Natural killer cell (primary cell): ENCODE measurements around the gene IFNA10. TPM values are rescaled to one million over a fixed set of nuclear protein-coding genes. Genes with fewer than 3 reads are reported as not detected.
"Not testable (repeated sequence)": the region's sequence is repeated elsewhere in the genome, so short reads cannot be mapped to it uniquely, and the experiment has no call there.

Experiments used
- ATAC-seq, 3 donors: fragments of 150-1000 bp in 2 of 3; fragments of 200-7000 bp in 1 of 3; cut with Tn5 transposase; 1 replicate in 1 of 3; 2 replicates in 2 of 3; pipeline ENCODE4 v1.10.0; 2021; ENCODE audit warnings: mild to moderate bottlenecking in 2 of 3, moderate library complexity in 2 of 3
- DNase-seq, 2 donors: peaks; one replicate each; pipeline versions ENCODE4 v3.0.0 to v3.0.0-alpha.2; 2013 to 2021; ENCODE audit warnings: mixed read lengths in 1 of 2
- H3K27ac ChIP-seq: one replicate; pipeline ENCODE4 v1.5.1; 2013; ENCODE audit warnings: mild to moderate bottlenecking, low read length
- H3K27me3 ChIP-seq: one replicate; pipeline ENCODE4 v1.6.1; 2013; ENCODE audit warnings: low read length; ENCODE audit not compliant: control insufficient read depth, insufficient read depth
- H3K36me3 ChIP-seq: one replicate; pipeline ENCODE4 v1.6.1; 2013; ENCODE audit warnings: low read length; ENCODE audit not compliant: control insufficient read depth, insufficient read depth
- H3K4me1 ChIP-seq: one replicate; pipeline ENCODE4 v1.6.1; 2013; ENCODE audit warnings: low read length; ENCODE audit not compliant: control insufficient read depth, insufficient read depth
- H3K4me3 ChIP-seq: one replicate; pipeline ENCODE4 v1.5.1; 2013; ENCODE audit warnings: low read length
- H3K9me3 ChIP-seq: one replicate; pipeline ENCODE4 v1.6.1; 2013; ENCODE audit warnings: low read length; ENCODE audit not compliant: control insufficient read depth, insufficient read depth
- H3K27ac Mint-ChIP-seq, 2 donors: one replicate each; pipeline ENCODE4 v1.8.0; 2022; ENCODE audit warnings: mild to moderate bottlenecking in 2 of 2, mixed read lengths in 2 of 2, moderate library complexity in 1 of 2
- H3K27me3 Mint-ChIP-seq, 2 donors: one replicate each; pipeline ENCODE4 v1.8.0; 2022; ENCODE audit warnings: low read depth in 2 of 2, mixed read lengths in 2 of 2
- H3K36me3 Mint-ChIP-seq: one replicate; pipeline ENCODE4 v1.8.0; 2022; ENCODE audit warnings: mixed read lengths
- H3K4me1 Mint-ChIP-seq, 2 donors: one replicate each; pipeline ENCODE4 v1.8.0; 2022; ENCODE audit warnings: mixed read lengths in 2 of 2
- H3K4me3 Mint-ChIP-seq: one replicate; pipeline ENCODE4 v1.8.0; 2022; ENCODE audit warnings: mild to moderate bottlenecking, moderate library complexity, mixed read lengths
- H3K9me3 Mint-ChIP-seq, 2 donors: one replicate each; pipeline ENCODE4 v1.8.0; 2022; ENCODE audit warnings: mixed read lengths in 2 of 2
- CTCF ChIP-seq: fragments of 200-600 bp; IDR thresholded peaks from one replicate; pipeline ENCODE4 v1.8.0; 2022; ENCODE audit warnings: antibody characterized with exemption
- WGBS: methylation state at CpG from one replicate; pipeline ENCODE4 v1.1.7; 2013; ENCODE audit warnings: missing lambda C conversion rate; ENCODE audit not compliant: insufficient coverage; 5-methylcytosine and 5-hydroxymethylcytosine counted together
- intact Hi-C: fragments of 100-400 bp; cut with micrococcal nuclease; formaldehyde crosslinking; loops from one replicate; pipeline ENCODE4 v1.14.2; 2022
- total RNA-seq, 4 donors: library from RNA; stranded (reverse); fragments of 120-200 nt in 1 of 4; gene quantifications; one replicate each; pipeline versions ENCODE4 v1.2.3 to v1.2.4, GENCODE V29; 2013 to 2022

The IFNA10 gene
- not detected for total RNA-seq
- total RNA-seq (2013): not detected

GRCh38 chr9:21207043-21207442, at the start of gene IFNA10:
IFNA10 (minus strand) TSS chr9:21207143; CDS start chr9:21207097, 46 bp downstream.
- not testable (repeated sequence) for DNase-seq, H3K27ac ChIP-seq
- WGBS: 80% methylated on average over 1 of the region's 3 CpGs

GRCh38 chr9:21255538-21256212, 48.7 kb upstream of the IFNA10 start:
- peak overlapping the region; percentile 81 for H3K4me3 Mint-ChIP-seq

More at GRCh38 chr9:21207043-21207442, at the start of gene IFNA10:
- ATAC-seq, intact Hi-C loops, H3K9me3 ChIP-seq, H3K9me3 Mint-ChIP-seq, H3K36me3 ChIP-seq, H3K4me1 ChIP-seq, H3K36me3 Mint-ChIP-seq, H3K4me3 Mint-ChIP-seq, H3K4me3 ChIP-seq, H3K4me1 Mint-ChIP-seq, H3K27ac Mint-ChIP-seq, H3K27me3 ChIP-seq: not testable (repeated sequence)
- peaks cover 12 to 16% of the 10 kb centered on the region in 2 donors for H3K27me3 Mint-ChIP-seq

GRCh38 chr9:21252721-21253547, 46.0 kb upstream of the IFNA10 start:
- H3K27me3 Mint-ChIP-seq: peaks cover 12 to 31% of the 10 kb centered on the region in 2 donors
- H3K9me3 Mint-ChIP-seq: no peaks in the 10 kb centered on the region
- Histone ChIP-seq H3K9me3 (no peaks in the 10 kb centered on the region), H3K4me3 (no peak overlapping the region), H3K36me3 (no peaks in the 10 kb centered on the region), H3K27ac (no peak overlapping the region), H3K27me3 (no peaks in the 10 kb centered on the region), H3K4me1 (peaks cover 15% of the 10 kb centered on the region)
- peak overlapping the region in 1 of 2 donors; percentile 7 for H3K27ac Mint-ChIP-seq
- peak; percentile 45 for TF ChIP-seq CTCF
- no peaks in the 10 kb centered on the region for H3K36me3 Mint-ChIP-seq
- DNase-seq (peak in 1 of 2 donors; percentile 46), ATAC-seq (peak; percentile 51 to 59 (median 55))
- intact Hi-C loops: no loop called here
- H3K4me1 Mint-ChIP-seq: peaks cover 24% of the 10 kb centered on the region in 2 donors
- WGBS: 0% methylated on average over 3 of the region's 3 CpGs
- peak overlapping the region; percentile 38 for H3K4me3 Mint-ChIP-seq

More at GRCh38 chr9:21255538-21256212, 48.7 kb upstream of the IFNA10 start:
- DNase-seq (no peak), ATAC-seq (peak; percentile 67 to 83 (median 69))
- no peaks in the 10 kb centered on the region for H3K27me3 ChIP-seq
- Mint-ChIP-seq H3K27me3 (peaks cover 6 to 12% of the 10 kb centered on the region in 2 donors), H3K36me3 (no peaks in the 10 kb centered on the region), H3K4me1 (peaks cover 24% of the 10 kb centered on the region in 2 donors), H3K9me3 (no peaks in the 10 kb centered on the region), H3K27ac (peak overlapping the region; percentile 37 to 72)
- no peaks in the 10 kb centered on the region for H3K9me3 ChIP-seq
- H3K4me3 ChIP-seq: no peak overlapping the region
- H3K27ac ChIP-seq: no peak overlapping the region
- no peak for TF ChIP-seq CTCF
- WGBS: 38% methylated on average over 5 of the region's 5 CpGs
- intact Hi-C loops: no loop called here
- peaks cover 15% of the 10 kb centered on the region for H3K4me1 ChIP-seq
- H3K36me3 ChIP-seq: no peaks in the 10 kb centered on the region

DNA sequence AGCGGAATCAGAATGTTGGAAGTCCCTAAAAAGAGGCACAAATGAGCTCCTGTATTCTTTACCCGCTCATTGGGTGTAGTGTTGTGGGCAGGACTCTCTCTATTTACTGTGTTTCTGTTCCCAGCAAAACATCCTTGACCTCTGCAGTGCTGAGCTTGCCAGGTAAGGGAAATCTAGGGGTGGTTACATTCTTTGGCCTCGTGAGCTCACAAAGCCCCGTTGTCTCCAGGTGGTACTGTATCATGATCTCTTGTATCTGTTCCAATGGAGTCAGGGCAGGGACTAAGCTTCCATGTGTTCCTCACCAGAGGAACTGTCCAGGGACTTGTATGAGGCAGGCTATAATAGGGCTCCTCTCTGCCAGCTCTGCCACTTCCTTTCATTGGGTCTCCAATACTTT, 44.7 kb upstream of the IFNA10 start:
- WGBS: 69% methylated on average over 4 of the region's 4 CpGs
- Mint-ChIP-seq H3K4me1 (peaks cover 23 to 24% of the 10 kb centered on the region in 2 donors), H3K27me3 (peaks cover 12 to 31% of the 10 kb centered on the region in 2 donors), H3K36me3 (no peaks in the 10 kb centered on the region), H3K9me3 (no peaks in the 10 kb centered on the region), H3K27ac (no peak overlapping the region), H3K4me3 (no peak overlapping the region)
- intact Hi-C loops: no loop called here
- ATAC-seq (no peak), DNase-seq (no peak)
- H3K4me1 ChIP-seq: peaks cover 15% of the 10 kb centered on the region
- H3K9me3 ChIP-seq: no peaks in the 10 kb centered on the region
- H3K36me3 ChIP-seq: no peaks in the 10 kb centered on the region
- no peaks in the 10 kb centered on the region for H3K27me3 ChIP-seq
- no peak overlapping the region for H3K27ac ChIP-seq
- TF ChIP-seq CTCF: no peak
- H3K4me3 ChIP-seq: no peak overlapping the region
